Activated naive CD4-positive, alpha-beta T cell treated with Interleukin-2 at 50 U/mL for 16 hours (primary cell): Measurements from ENCODE around the gene PPIF.

Experiments
- DNase-seq: peaks from one replicate; pipeline ENCODE4 v3.0.0-alpha.2; 2020

Gene PPIF

GRCh38 chr10:79404690-79405131 lies 57.4 kb downstream of the PPIF start:
- DNase-seq, result no peak
